Choroid plexus epithelial cell (primary cell): ENCODE measurements around the gene ZNRF4.

Experiments used
- DNase-seq: peaks from one replicate; pipeline ENCODE4 v3.0.0-alpha.2; 2010; ENCODE audit warnings: low read depth
- H3K4me3 ChIP-seq: 2 replicates; pipeline ENCODE4 v1.5.1; 2011; ENCODE audit warnings: low read depth, mild to moderate bottlenecking, control low read depth, low read length, moderate library complexity
- TF ChIP-seq, protein P1 (sequence below): conservative IDR thresholded peaks from 2 replicates; pipeline ENCODE4 v1.5.1; 2011; ENCODE audit warnings: low read depth, mild to moderate bottlenecking, control low read depth, inconsistent platforms, low read length, moderate library complexity

ZNRF4 gene

DNA sequence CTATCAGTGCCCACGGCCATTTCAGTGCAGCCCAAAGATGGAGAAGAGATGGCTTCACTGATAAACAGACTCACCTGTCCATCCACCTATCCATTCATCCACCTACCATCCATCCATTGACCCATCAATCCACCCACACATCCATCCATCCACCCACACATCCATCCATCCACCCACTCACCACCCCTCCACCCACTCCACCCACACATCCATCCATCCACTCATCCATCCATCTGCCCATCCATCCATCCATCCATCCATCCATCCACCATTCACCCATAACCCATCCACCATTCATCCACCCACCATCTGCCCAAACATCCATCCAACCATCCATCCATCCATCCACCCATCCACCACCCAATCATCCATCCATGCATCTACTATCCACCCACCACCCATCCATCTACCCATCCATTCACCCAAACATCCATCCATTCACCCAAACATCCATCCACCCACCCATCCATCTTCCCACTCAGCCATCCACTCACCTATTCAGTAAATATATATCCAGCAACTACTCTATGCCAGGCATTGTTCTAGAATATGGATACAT is 31.6 kb upstream of the ZNRF4 start:
- H3K4me3 ChIP-seq = no peak overlapping the region
- no peak for DNase-seq
- TF ChIP-seq, protein P1, sequence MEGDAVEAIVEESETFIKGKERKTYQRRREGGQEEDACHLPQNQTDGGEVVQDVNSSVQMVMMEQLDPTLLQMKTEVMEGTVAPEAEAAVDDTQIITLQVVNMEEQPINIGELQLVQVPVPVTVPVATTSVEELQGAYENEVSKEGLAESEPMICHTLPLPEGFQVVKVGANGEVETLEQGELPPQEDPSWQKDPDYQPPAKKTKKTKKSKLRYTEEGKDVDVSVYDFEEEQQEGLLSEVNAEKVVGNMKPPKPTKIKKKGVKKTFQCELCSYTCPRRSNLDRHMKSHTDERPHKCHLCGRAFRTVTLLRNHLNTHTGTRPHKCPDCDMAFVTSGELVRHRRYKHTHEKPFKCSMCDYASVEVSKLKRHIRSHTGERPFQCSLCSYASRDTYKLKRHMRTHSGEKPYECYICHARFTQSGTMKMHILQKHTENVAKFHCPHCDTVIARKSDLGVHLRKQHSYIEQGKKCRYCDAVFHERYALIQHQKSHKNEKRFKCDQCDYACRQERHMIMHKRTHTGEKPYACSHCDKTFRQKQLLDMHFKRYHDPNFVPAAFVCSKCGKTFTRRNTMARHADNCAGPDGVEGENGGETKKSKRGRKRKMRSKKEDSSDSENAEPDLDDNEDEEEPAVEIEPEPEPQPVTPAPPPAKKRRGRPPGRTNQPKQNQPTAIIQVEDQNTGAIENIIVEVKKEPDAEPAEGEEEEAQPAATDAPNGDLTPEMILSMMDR = no peak

DNA sequence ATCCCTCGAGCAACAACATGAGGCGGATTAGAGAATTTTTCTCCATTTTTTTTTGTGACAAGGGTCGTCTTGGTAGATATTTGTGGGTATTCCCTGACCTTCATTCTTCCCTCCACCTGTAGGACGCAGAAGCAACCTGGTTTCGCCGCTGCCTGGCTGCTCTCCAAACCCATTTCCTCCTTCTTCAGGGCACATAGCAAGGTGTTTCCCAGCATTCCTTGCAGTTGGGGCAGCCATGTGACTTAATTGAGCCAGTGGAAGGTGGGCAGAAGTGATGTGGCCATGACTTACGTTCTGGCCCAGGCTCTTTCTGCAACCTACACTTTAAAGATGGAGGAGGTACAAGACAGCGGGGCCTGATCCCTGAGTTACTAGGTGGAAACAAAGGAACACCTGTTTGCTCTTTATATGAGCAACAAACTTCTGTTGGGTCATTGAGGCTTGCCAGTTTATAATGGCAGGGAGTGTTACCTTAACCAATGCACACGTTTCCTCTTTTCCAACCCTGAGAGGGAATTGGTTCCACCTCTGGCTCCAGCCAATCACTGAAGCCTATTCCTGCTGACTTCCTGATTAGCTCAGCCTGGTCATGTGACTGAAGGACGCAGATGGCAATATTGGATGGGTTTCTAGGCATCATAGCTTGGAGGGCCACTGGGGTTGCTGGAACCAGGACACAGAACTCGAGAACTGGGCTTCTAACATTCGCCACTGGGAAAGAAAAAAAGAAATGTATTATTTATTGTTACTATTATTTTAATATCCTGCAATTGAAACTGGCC is 30.8 kb upstream of the ZNRF4 start:
- TF ChIP-seq, protein P1 = no peak
- H3K4me3 ChIP-seq = no peak overlapping the region
- no peak for DNase-seq

DNA sequence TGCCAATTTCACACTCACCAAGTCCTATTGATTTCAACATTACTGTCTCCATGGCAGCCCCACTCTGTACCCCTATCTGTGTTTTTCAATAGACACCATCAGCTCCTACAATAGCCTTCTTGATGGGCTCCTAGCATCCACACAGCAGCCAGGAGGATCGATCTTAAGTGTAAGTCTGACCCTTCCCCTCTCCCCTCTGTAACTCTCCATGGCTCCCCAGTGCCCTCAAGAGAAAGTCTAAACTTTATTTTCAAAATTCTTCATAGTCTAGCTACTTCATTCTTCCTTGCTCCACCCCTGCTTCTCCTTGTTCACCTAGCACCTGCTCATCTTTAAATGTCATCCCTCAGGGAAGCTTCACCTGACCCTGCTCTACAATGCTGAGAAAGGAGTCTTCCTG is 30.0 kb upstream of the ZNRF4 start:
- no peak for DNase-seq
- TF ChIP-seq, protein P1 = no peak
- no peak overlapping the region for H3K4me3 ChIP-seq

DNA sequence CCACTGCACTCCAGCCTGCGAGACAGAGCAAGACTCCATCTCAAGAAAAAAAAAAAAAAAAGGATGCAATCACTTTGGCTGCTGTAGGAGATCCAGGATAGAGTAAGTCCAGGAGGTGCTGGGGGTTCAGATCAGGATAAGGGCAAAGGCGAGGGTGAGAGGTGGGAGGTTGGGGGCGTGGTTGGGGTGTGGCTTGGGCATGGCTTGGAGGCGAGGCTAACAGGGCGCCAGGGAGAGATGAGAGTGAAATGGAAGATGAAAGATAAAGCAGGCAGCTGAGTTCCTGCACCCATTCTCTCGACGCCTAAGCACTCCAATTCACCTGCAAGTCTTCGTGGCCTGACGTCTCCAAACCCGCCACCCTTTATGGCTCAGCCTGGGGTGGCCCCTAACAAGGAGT is 25.0 kb upstream of the ZNRF4 start:
- DNase-seq = no peak
- TF ChIP-seq, protein P1 = no peak
- no peak overlapping the region for H3K4me3 ChIP-seq

DNA sequence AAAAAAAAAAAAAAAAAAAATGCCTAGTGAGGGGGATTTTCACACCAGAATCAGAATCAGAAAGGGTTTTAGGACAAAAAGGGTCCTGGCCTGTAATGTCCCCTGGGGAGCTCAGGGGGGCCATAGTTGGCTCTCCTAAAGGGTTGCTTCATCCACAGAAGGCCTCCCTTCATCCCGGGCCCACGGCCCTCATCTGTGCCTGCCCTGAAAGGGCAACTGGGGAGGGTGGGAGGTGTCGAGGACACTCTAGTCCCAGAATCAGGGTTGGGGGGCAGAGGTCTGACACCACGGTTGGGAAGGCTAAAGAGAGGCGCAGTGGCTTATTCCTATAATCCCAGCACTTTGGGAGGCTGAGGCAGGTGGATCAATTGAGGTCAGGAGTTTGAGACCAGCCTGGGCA is 22.5 kb upstream of the ZNRF4 start:
- TF ChIP-seq, protein P1 = no peak
- H3K4me3 ChIP-seq = no peak overlapping the region
- DNase-seq = no peak

DNA sequence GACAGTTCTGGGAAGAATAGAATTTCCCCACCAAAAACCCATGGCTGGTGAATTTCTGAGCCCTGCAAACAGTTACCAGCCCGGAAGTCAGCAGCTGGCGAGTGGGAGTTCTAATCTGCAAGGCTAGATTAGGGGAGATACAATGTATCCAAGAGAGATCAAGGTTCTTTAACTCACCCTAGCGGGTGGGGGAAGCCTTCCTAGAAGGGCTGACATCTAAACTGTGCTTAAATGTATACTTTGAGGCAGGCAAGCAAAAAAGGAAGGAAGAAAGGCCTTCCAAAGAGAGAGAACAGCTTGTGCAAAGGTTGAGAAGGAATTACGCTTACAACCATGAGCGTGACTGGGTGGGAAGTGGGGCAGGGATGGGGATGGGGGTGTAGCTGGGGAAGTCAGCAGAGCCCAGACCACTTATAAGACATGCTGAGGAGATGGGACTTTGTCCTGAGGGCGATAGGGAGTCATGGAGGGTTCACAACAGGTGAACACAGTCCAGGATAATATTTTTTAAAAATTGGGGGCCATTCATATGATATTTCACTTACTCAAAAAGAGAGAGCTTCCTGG is 20.8 kb upstream of the ZNRF4 start:
- no peak for DNase-seq
- H3K4me3 ChIP-seq = no peak overlapping the region
- TF ChIP-seq, protein P1 = no peak
